ENCODE results near the gene IL23R.

DNA sequence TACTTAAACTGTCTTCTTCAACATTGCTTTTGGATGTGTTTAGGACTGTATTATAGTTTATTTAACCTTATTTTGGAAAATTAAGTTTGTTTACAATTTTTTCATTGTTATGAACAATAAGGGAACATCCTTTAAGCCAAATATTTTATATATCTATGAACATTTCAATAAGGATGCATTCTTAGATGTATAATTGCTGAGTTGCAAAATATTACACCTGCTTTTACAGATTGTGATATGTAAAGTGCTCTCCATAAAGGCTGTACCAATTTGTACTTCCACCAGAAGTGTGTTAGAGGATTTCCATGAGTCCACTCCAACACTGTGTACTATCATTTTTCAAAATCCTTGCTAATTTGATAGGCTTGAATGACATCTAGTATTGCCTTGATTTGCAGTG lies 7.7 kb downstream of the IL23R start:
- TF ChIP-seq BHLHE40 (IDR thresholded peaks at IDR 0.05; ENCODE audit: low read length): no peak
- TF ChIP-seq, protein P1, sequence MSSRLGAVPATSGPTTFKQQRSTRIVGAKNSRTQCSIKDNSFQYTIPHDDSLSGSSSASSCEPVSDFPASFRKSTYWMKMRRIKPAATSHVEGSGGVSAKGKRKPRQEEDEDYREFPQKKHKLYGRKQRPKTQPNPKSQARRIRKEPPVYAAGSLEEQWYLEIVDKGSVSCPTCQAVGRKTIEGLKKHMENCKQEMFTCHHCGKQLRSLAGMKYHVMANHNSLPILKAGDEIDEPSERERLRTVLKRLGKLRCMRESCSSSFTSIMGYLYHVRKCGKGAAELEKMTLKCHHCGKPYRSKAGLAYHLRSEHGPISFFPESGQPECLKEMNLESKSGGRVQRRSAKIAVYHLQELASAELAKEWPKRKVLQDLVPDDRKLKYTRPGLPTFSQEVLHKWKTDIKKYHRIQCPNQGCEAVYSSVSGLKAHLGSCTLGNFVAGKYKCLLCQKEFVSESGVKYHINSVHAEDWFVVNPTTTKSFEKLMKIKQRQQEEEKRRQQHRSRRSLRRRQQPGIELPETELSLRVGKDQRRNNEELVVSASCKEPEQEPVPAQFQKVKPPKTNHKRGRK (CRISPR knock-in tag; IDR thresholded peaks at IDR 0.05): no peak
- TF ChIP-seq ZBTB1 (CRISPR knock-in tag; IDR thresholded peaks at IDR 0.05; ENCODE audit: borderline replicate concordance): no peak
- no peak for TF ChIP-seq ATF2 (CRISPR knock-in tag; IDR thresholded peaks at IDR 0.05)
- no peak for TF ChIP-seq ZNF674 (CRISPR knock-in tag; IDR thresholded peaks at IDR 0.05; ENCODE audit: low read depth)
- TF ChIP-seq FOSL2 (CRISPR knock-in tag; IDR thresholded peaks at IDR 0.05): no peak
- TF ChIP-seq SP2 (CRISPR knock-in tag; IDR thresholded peaks at IDR 0.05): no peak
- TF ChIP-seq TCF7 (IDR thresholded peaks at IDR 0.05; ENCODE audit: low read depth): no peak
- TF ChIP-seq ZNF782 (CRISPR knock-in tag; IDR thresholded peaks at IDR 0.05; ENCODE audit: borderline replicate concordance): no peak
- no peak for TF ChIP-seq REST (IDR thresholded peaks at IDR 0.05; ENCODE audit: borderline replicate concordance in 1 of 2, low read depth in 1 of 2, low read length in 2 of 2)
- no peak for TF ChIP-seq YY1 (IDR thresholded peaks at IDR 0.05; ENCODE audit: insufficient read depth, insufficient replicate concordance, low read depth, low read length)
- TF ChIP-seq POLR2A (IDR thresholded peaks at IDR 0.05; ENCODE audit: insufficient read depth in 1 of 2, low read depth in 2 of 2, low read length in 2 of 2): no peak
- no peak for TF ChIP-seq CEBPB (IDR thresholded peaks at IDR 0.05; ENCODE audit: borderline replicate concordance, low read depth, low read length)
- no peak for TF ChIP-seq CTCF (CRISPR knock-in tag; IDR thresholded peaks at IDR 0.05)
